ENCODE measurements around the gene BTBD9.

The BTBD9 gene

GRCh38 chr6:38193481-38194281 is 446.0 kb downstream of the BTBD9 start:
- DNase-seq (ENCODE audit: low read depth) = no peak

GRCh38 chr6:38193051-38193450 is 446.7 kb downstream of the BTBD9 start:
- DNase-seq (ENCODE audit: low read depth) = no peak

- DNase-seq (ENCODE audit: low read depth) = no peak
Observed at GRCh38 chr6:38192487-38192886, 447.2 kb downstream of the BTBD9 start.

DNA sequence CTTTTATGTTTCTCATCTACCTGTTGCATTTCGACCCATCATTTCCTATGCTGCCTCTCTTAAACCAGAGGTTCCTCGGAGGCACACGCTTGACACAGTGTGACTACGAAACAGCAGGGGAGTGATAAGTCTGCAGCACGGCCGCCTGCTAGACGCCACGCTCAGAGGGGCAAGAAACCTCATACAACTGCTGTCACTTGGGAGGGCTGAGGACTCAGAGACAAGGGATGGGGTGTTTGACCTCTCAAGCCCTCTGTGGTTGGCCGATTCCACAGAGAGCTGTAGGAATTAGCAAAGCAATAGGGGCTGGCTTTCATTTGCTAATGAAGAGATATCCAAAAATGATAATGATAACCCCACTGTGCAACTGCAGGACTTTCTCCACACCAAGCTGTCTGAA is 447.7 kb downstream of the BTBD9 start:
- DNase-seq (ENCODE audit: low read depth) = no peak

DNA sequence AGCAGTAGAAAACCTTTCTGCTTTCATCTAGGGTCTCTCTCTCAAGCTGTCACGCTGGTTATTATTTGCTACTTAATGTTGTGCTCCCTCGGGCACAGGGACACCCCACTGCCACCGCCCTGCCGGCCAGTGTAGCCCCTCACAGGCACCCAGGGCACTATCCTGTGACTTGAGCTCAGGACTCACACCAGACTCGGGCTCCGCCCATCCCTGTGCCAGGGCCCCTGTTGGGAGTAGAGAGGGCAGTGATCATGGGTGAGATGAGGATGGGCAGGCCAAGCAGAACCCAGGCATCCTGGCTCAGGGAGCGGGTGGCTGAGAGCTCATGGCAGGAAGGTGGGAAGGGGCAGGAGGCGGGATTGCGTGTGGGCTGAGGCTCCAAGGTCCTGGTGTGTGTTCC is 448.3 kb downstream of the BTBD9 start:
- no peak for DNase-seq (ENCODE audit: low read depth)

- no peak for DNase-seq (ENCODE audit: low read depth)
Observed at GRCh38 chr6:38188677-38189335, 450.9 kb downstream of the BTBD9 start.

DNA sequence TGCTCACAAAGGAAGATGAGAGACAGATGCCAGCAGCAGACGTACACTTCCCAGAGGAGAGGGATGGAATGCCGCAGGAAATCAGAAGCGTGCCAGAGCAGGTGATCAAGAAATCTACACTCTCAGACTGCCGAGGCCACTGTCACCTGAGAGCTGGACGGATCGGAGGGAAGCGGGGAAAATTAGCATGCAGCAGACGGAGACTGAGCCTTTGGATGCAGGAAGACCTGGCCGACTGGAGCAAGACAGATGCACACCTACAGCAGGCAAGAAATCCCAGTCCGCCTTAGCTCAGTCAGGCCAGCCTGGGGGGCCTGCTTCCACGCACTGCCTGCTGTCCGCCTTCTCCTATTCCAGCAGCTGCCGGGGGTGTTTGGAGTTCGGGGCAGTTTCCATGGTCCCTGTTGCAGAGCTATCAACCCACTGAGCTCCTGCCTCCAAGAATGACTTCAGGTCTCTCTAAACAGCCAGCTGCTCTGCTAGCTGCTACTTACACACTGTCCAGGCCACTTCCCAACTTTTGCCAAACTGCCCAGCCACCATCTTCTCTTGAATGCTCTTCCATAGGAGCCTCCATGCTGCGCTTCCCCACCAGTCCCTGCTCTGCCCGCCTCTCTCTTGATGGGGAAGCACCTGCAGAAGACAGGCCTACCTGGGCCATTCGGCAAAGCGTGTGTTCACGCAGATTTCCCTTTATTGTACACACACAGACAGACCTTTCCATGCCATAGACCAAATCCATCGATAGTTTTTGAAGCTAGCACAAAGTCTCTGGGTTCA is 451.7 kb downstream of the BTBD9 start:
- no peak for DNase-seq (ENCODE audit: low read depth)

DNA sequence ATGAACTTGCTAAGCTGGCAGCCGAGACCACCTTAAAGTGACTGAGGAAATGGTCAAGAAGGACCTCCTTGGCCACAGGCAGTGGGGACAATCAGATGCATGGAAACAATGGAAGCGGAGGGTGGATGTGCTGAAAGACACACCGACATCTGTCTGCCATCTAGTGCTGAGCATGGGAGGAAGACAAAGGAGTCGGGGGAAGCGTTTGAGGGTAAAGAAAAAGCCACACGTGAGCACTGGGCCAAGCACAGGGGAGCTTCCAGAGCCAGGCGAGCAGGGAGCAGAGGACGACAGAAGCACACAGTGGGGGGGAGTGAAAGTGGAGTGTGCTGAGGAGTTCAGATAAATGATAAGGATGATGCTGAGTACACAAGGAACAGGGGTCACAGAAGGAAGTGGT is 452.4 kb downstream of the BTBD9 start:
- DNase-seq (ENCODE audit: low read depth) = no peak

DNA sequence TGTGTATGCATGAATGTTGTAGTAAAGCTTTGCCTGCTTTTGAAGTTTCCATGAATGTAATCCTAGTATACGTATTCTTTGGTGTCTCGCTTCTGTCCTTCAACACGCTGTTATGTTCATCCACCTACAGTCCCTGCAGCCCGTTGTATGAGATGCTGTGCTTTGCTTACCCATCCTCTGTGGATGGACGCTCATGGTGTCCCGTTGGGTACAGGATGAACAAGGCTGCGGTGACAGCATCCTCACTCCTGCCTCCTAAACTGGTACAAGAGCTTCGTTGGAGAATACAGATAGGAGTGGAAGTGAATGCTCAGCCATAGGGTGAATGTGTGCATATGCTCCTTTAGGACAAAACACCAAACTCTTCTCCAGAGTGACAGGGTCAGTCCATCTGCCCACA is 454.0 kb downstream of the BTBD9 start:
- DNase-seq (ENCODE audit: low read depth) = no peak

GRCh38 chr6:38185244-38185643 is 454.5 kb downstream of the BTBD9 start:
- DNase-seq (ENCODE audit: low read depth) = no peak

GRCh38 chr6:38184585-38185080 is 455.1 kb downstream of the BTBD9 start:
- no peak for DNase-seq (ENCODE audit: low read depth)

- no peak for DNase-seq (ENCODE audit: low read depth)
Observed at GRCh38 chr6:38183856-38184584, 455.7 kb downstream of the BTBD9 start.

- no peak for DNase-seq (ENCODE audit: low read depth)
Observed at GRCh38 chr6:38182426-38182825, 457.3 kb downstream of the BTBD9 start.

DNA sequence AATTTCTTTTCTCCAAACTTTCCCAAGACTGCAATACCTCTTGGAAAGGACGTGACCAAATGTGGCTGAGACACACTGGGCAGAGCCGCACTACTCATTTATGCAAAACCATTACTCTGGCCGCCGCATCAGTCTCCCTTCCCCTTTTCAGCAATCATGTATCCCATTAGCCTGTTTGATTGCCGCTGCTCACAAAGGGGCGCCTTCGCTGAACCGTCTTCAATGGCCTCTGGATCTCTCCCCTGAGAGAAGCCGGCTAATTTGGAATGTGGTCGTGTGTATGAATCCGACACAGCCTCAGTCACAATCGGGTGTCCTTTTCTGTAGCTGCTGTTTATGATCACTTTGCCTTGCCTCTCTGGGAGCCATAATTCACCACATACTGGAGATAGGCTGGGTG is 459.1 kb downstream of the BTBD9 start:
- DNase-seq (ENCODE audit: low read depth) = no peak

DNA sequence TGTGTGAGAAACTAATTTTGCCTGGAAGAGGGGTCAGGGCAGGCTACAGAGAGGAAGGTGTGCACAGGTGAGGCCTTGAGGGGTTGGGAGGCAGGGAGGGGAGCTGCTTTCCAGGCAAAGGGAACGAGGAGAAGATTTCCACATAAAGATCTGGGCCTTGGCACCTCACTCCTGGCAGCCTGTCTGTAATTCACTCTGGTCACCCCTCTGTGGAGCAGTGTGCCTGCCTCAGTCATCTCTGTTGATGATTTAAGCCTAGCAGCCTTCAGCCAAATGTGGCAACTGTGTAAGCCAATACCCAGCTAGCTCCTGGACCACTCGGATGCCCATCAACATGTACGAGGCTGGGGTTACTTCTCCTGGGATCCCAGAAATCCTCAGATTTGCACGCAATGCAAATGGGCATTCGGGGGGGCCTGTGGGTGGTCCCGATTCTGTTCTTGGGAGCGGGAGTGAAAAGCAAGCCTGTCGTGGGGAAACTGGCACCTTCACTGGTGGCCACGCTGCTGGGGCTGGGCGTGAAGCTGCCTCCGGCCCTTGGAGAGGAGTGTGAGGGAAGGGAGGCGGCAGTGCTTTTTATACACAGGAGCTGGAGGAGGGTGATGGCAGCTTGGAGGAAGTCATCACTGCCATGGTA is 459.8 kb downstream of the BTBD9 start:
- DNase-seq (ENCODE audit: low read depth) = no peak

DNA sequence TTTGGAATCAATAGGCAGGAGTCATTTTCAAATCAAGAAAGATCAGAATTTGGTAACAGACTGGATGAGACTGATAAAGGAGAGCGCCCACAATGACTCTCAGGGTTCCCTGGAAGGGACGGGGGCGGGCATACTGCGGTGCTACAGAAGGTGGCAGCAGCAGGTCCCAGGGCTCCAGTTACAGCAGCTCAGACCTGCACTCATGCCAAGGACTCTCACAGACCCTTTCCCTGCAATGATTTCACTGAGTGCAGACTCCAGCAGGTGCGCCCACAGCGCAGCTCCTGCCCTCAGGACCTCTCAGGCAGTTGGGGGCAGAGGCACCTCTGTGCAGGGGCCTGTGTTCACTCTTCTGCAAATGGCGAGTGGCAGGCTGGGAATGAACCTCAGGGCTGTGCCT is 460.4 kb downstream of the BTBD9 start:
- DNase-seq (ENCODE audit: low read depth) = no peak

GRCh38 chr6:38178584-38178886 is 461.2 kb downstream of the BTBD9 start:
- DNase-seq (ENCODE audit: low read depth) = no peak

- no peak for DNase-seq (ENCODE audit: low read depth)
Observed at GRCh38 chr6:38177882-38178583, 461.7 kb downstream of the BTBD9 start.

GRCh38 chr6:38176797-38177751 is 462.7 kb downstream of the BTBD9 start:
- DNase-seq (ENCODE audit: low read depth) = no peak

- DNase-seq (ENCODE audit: low read depth) = no peak
Observed at GRCh38 chr6:38175786-38176185, 463.9 kb downstream of the BTBD9 start.

Data from stimulated activated CD8-positive, alpha-beta memory T cell treated with anti-CD3 and anti-CD28 coated beads, Interleukin-15, amount 100 ng/mL, for 24 hours (primary cell).